ENCODE results near the gene FXYD7.

FXYD7 gene

DNA sequence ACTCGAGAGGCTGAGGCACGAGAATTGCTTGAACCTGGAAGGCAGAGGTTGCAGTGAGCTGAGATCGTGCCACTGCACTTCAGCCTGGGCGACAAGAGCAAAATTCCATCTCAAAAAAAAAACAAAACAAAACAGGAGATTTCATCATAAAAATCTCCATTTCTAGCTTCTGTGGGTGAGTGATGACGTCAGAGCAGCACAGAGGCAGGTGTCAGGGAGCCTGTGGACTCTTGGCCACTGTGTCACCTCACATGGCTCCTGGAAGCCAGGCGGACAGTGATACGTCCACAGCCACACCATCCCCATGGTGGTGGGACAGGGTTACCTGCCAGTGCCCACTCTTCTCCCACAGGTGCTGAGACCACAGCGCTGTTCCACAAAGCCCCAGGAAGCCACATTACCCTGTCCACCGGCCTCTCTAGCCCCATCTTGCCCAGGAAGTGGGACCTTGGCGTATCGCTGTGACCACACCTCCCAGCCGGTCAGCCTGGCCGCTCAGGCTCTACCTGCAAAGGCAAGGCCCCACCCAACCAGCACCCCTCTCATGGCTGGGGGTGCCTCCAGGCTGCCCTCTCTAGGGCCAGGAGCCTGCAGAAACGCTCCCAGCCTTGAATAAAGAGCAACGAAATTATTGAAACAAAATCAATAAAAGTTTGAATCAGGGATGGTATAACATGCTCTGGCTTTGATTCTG lies 29.9 kb upstream of the FXYD7 start:
- no peak for DNase-seq

- DNase-seq = no peak
These were observed 28.5 kb upstream of the FXYD7 start for GRCh38 chr19:35114353-35115176.

GRCh38 chr19:35115177-35115951 lies 27.7 kb upstream of the FXYD7 start, which contains the start of gene FXYD3:
TSS of gene FXYD3 (plus strand) at chr19:35115823. CDS start at chr19:35119377, 3,554 bp downstream.
- DNase-seq = no peak

DNA sequence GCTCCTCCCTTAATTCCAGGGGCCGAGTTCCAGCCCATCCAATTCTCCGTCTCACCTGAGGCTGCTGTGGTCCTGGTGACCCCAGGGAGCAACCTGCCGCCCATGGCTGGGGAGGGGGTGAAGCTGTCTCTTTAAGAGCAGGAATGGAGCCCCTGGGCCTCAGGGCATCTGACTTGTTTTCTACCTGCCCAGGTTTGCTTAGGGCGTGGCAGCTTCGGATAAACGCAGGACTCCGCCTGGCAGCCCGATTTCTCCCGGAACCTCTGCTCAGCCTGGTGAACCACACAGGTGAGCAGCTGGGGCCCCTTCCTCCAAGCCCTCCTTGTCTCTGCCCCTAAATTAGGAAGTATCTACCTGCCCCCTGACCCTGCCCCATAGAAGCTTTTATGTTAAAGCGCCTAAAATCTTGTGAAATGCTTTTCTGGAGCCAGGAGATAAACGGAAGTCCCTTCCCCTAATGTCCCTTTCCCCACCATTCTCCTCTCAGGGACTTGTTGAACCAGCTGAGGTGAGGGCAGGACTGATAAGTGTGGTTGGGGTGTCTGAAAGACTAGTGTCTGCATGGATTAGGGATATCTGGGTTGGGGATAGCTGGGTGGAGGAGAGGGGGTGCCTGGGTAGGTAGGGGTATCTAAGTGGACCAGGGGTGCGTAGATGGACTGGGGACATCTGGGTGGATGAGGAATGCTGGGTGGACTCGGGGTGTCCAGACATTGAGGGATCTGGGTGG lies 26.8 kb upstream of the FXYD7 start:
- no peak for DNase-seq

DNA sequence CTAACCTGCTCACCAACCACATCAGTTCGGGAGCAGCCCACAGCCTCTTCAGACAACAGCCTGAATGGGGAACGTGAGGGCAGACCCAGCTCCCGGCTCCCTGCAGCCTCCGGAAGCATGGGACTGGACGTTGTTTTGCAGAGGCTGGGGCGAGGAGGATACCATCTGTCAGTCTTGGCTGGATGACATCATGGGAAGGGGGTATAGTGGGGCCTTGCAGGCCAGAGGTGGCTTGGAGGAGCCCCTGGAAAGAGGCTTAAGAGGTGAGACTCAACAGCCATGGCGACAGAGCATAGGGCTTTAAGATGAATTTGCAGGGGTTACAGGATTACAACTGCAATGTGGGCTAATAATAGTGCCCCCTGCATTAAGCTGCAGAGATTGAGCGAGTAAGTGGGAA lies 25.9 kb upstream of the FXYD7 start:
- peak; percentile 70 for DNase-seq

DNA sequence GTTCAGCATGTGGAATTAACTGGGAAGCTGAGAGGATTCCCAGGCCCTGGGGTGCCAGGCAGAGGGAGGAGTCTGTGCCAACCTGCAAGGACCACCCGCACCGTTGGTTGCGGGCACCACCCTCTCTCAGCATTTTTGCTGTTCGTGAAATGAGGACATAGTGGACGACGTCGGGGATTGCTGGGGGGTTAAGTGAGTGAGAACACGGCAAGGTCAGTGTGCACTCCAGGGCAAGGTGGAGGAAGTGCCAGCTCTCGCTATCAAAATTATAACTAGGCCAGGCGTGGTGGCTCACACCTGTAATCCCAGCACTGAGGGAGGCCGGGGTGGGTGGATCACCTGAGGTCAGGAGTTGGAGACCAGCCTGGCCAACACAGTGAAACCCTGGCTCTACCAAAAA lies 25.3 kb upstream of the FXYD7 start:
- no peak for DNase-seq

- DNase-seq = no peak
These were observed 24.6 kb upstream of the FXYD7 start for GRCh38 chr19:35118268-35119020.

DNA sequence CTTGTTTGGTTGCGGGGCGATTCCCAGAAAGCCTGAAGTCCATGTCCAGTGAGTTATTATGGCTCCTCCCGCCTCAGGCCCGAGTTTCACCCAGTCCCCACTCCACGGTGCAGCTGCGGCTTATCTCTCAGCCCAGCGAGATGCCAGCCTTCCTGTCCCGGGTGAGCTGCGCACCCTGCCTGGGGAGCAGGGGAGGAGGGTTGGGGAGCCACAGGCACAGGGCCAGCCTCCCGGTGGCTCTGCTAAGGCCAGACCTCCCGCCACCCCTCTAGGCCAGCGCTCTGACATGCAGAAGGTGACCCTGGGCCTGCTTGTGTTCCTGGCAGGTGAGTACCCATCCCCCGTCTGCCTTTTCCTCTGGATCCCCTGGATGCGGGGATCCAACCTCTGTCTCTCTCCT lies 24.0 kb upstream of the FXYD7 start:
- no peak for DNase-seq

DNA sequence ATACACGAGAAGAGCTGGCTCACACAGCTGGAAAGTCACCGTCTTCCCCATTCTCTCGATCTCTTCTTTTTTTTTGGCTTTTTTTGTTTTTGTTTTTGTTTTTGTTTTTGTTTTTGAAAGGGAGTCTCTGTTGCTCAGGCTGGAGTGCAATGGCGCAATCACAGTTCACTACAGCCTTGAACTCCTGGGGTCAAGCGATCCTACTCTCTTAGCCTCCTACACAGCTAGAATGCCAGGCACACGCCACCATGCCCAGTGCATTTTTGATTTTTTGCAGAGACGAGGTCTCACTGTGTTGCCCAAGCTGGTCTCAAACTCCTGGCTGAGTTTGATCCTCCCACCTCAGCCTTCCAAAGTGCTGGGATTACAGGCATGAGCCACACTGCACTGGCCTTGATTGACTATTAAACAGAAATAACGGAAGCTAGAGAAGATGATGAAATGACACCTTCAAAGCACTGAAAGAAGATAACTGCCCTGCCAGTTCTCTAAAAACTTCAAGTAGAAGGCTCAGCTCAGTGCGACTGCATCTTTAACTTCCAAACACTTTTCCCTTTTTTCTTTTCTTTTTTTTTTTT lies 23.4 kb upstream of the FXYD7 start:
- no peak for DNase-seq

DNA sequence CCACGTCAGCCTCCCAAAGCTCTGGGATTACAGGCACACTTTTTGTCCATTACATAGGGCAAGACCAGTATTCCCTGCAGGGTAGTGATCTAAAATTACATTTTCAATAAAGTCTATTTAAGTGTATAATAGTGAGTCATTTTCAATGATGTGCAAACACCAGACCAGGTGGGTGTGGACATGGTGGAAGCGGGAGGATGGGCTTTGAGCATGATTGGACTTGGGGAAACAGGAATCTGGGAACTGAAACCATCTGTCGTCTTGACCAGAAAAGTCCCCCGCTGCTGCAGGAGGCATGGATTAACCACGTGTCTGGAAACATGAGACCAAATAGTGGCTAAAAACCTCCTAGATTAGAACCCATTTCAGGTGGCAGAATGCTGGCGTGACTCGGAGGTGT lies 22.6 kb upstream of the FXYD7 start:
- peak; percentile 97 for DNase-seq

DNA sequence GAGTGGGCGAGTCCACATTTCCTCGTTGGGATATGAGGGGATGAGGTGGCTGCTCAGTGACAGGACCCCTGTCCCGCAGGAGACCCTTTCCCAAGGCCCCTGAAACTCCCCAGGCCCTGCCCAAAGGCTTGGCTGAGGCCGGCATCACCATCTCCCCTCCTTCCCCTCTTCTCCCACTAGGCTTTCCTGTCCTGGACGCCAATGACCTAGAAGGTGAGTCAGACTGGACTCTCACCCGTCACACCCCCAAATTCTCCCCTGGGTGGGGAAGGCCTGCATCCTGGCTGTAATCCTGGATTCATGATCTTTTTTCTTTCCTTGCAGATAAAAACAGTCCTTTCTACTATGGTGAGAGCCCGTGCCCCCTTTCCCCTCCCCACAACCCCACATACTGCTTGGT lies 22.2 kb upstream of the FXYD7 start:
- no peak for DNase-seq

DNA sequence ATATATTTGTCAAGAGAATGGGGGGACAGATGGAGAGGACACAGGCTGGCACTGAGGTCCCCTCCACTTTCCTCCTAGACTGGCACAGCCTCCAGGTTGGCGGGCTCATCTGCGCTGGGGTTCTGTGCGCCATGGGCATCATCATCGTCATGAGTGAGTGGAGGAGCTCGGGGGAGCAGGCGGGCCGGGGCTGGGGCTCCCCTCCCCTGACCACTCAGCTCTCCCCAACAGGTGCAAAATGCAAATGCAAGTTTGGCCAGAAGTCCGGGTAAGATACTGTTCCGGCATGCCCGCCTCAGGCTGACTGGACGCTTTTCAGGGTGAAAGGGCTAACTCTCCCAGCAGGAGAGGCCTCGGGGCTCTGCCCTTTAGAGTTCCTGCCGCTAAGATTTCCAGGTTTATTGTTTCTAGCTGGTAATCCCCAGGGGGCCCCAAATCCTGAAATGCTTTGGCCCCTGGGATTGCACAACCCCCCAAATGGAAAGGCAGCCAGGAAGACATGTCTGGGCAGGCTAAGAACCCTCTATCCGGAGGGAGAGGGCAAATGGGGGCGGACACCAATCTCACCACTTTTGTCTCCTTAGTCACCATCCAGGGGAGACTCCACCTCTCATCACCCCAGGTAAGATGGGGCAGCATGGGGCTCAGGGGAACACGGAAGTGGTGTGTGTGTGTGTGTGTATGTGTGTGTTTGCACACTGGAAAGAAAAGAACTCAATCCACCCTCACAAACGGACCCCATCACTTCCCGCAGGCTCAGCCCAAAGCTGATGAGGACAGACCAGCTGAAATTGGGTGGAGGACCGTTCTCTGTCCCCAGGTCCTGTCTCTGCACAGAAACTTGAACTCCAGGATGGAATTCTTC lies 20.1 kb upstream of the FXYD7 start:
- no peak for DNase-seq

DNA sequence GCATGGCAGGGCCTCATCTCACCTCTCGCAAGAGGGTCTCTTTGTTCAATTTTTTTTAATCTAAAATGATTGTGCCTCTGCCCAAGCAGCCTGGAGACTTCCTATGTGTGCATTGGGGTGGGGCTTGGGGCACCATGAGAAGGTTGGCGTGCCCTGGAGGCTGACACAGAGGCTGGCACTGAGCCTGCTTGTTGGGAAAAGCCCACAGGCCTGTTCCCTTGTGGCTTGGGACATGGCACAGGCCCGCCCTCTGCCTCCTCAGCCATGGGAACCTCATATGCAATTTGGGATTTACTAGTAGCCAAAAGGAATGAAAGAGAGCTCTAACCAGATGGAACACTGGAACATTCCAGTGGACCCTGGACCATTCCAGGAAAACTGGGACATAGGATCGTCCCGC lies 19.5 kb upstream of the FXYD7 start:
- no peak for DNase-seq

GRCh38 chr19:35124098-35125060 lies 18.7 kb upstream of the FXYD7 start:
- peak; percentile 77 for DNase-seq

DNA sequence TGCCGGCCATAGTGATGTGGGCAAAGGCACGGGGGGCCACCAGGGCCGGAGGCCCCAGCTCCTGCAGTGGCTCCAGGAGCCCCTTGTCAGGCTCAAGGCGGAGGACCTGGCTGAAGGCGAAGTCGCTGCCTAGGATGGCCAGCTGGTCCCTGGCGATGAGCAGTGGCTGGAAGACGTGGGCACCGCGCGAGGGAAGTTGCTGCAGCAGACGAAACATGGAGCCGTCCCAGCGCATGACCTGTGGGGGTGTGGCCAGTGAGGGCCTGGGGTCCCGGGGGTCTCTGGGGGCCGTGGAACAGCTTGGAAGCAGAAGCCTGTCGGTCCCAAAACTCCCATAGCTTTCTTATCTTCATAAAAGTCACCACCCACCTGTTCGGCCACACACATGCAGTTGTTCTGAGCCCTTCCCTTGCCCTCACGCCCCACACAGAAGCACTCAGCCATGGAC lies 17.8 kb upstream of the FXYD7 start:
- no peak for DNase-seq

GRCh38 chr19:35125749-35126623 lies 17.1 kb upstream of the FXYD7 start:
- DNase-seq = no peak

- DNase-seq = no peak
These were observed 16.5 kb upstream of the FXYD7 start for GRCh38 chr19:35126624-35126959.

DNA sequence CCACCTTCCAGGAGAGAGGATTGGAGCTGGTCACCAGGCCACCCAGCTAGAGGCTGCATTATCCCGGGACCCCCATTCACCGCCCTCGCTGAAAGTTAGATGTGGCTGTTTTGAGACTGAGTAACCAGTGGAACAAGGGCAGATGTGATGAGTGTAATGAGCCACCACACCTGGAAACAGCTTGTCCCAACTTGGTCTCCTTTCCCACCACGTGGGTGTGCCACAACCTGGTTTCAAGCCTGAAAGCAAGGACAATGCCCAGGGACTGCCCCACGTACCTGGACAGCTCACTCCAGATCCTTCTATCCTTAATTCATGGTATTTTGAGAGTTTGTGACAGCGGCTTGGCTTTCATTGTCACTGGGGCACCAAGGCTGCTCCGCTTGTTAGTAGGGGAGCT lies 15.2 kb upstream of the FXYD7 start:
- DNase-seq = no peak

All from DMS 273 treated with DMSO at 0.1 percent for 48 hours (cell line).